ENCODE data around the gene OTX2.

GRCh38 chr14:56814519-56814959 is 4.3 kb upstream of the OTX2 start:
- TF ChIP-seq SIN3A (IDR thresholded peaks at IDR 0.05; ENCODE audit: low read depth) (no peak), EZH2 (IDR thresholded peaks at IDR 0.05) (no peak), POLR2A (IDR thresholded peaks at IDR 0.05; ENCODE audit: borderline replicate concordance, extremely low read depth, insufficient read depth, insufficient read length) (no peak), CTCF (IDR thresholded peaks at IDR 0.05 in 2 of 3, conservative IDR thresholded peaks at IDR 0.05 in 1 of 3; ENCODE audit: borderline replicate concordance in 1 of 3, insufficient read depth in 1 of 3, low read depth in 2 of 3, low read length in 2 of 3) (no peak)
